HCT116 (cell line): Measurements from ENCODE around the gene LSM4. TPM values are rescaled to one million over a fixed set of nuclear protein-coding genes. Genes with fewer than 3 reads are reported as not detected.

Experiments used
- ATAC-seq: fragments of 200-7000 bp; cut with Tn5 transposase; 2 replicates; pipeline ENCODE4 v1.9.1; 2020; ENCODE audit warnings: mild to moderate bottlenecking, moderate library complexity
- BruUV-seq: library from RNA; stranded (reverse); fragments of 400-500 nt; replicated peaks from 2 replicates; lab custom pipeline; 2021; lab: Mats Ljungman, UMichigan
- CTCF ChIA-PET: fragments of 300-600 bp; sonication (Branson Sonifier 250); formaldehyde crosslinking; loops from one replicate; lab custom pipeline; 2021; ENCODE audit warnings: antibody characterized with exemption; lab: Charles Lee
- POLR2A ChIA-PET: fragments of 300-600, 350-600 bp; sonication (Branson Sonifier 250); formaldehyde crosslinking; loops from one replicate; lab custom pipeline; 2021; ENCODE audit warnings: antibody characterized with exemption; lab: Charles Lee
- RAD21 ChIA-PET, 2 experiments: fragments of 300-600 bp; sonication (Branson Sonifier 250); formaldehyde crosslinking; loops; one replicate each; lab custom pipeline; 2023; ENCODE audit warnings: low total read pairs in 2 of 2; ENCODE audit not compliant: uncharacterized antibody in 2 of 2, unreplicated experiment in 2 of 2, low non-redundant PET in 1 of 2; lab: Charles Lee
- DNase-seq: peaks from one replicate; pipeline ENCODE4 v3.0.0-alpha.2; 2010; ENCODE audit warnings: low read depth, low spot score
- H2AFZ ChIP-seq: fragments of 200-600 bp; shearing (Covaris generic), sonication (generic); 2 replicates; pipeline ENCODE4 v1.6.1; 2017; ENCODE audit warnings: low read depth, mixed run types, mixed read lengths, antibody characterized with exemption, low read length; ENCODE audit not compliant: poor library complexity, severe bottlenecking
- H3K27ac ChIP-seq: 2 replicates; pipeline ENCODE4 v1.5.1; 2012; ENCODE audit warnings: low read depth, low read length
- H3K27me3 ChIP-seq: fragments of 200-600 bp; sonication (generic); 2 replicates; pipeline ENCODE4 v1.6.1; 2016; ENCODE audit warnings: mixed run types, low read length, mixed read lengths; ENCODE audit not compliant: insufficient read depth
- H3K36me3 ChIP-seq, 2 experiments: fragments of 200-500 bp in 1 of 2; fragments of 200-600 bp in 1 of 2; sonication (Bioruptor generic) in 1 of 2; sonication (generic) in 1 of 2; 2 replicates each; pipeline versions ENCODE4 v1.5.1 to v1.6.1; 2014 to 2016; ENCODE audit warnings: low read length in 2 of 2, inconsistent platforms in 1 of 2, mixed read lengths in 1 of 2, mixed run types in 1 of 2; ENCODE audit not compliant: insufficient read depth in 2 of 2, control insufficient read depth in 1 of 2
- H3K4me1 ChIP-seq, 2 experiments: fragments of 200-600 bp in 1 of 2; sonication (generic) in 1 of 2; 2 replicates each; pipeline versions ENCODE4 v1.5.1 to v1.6.1; 2012 to 2017; ENCODE audit warnings: low read length in 2 of 2, inconsistent platforms in 1 of 2, mild to moderate bottlenecking in 1 of 2, mixed read lengths in 1 of 2, mixed run types in 1 of 2, moderate library complexity in 1 of 2; ENCODE audit not compliant: insufficient read depth in 2 of 2, control insufficient read depth in 1 of 2
- H3K4me2 ChIP-seq: fragments of 200-600 bp; sonication (generic); 2 replicates; pipeline ENCODE4 v1.6.1; 2017; ENCODE audit warnings: mixed run types, low read length, mixed read lengths
- H3K4me3 ChIP-seq, 2 experiments: fragments of 200-600 bp in 1 of 2; sonication (generic) in 1 of 2; replicated peaks in 1 of 2; 2 replicates each; pipeline ENCODE4 v1.5.1; 2011 to 2016; ENCODE audit warnings: low read length in 2 of 2, control low read depth in 1 of 2, low read depth in 1 of 2, mild to moderate bottlenecking in 1 of 2, mixed read lengths in 1 of 2, mixed run types in 1 of 2
- H3K79me2 ChIP-seq: fragments of 200-600 bp; sonication (generic); 2 replicates; pipeline ENCODE4 v1.6.1; 2017; ENCODE audit warnings: mild to moderate bottlenecking, mixed run types, low read length, moderate library complexity, mixed read lengths; ENCODE audit not compliant: insufficient read depth
- H3K9ac ChIP-seq: fragments of 200-600 bp; sonication (generic); 2 replicates; pipeline ENCODE4 v1.6.1; 2016; ENCODE audit warnings: low read length, mixed read lengths
- H3K9me2 ChIP-seq: fragments of 200-600 bp; sonication (generic), shearing (Covaris generic); 2 replicates; pipeline ENCODE4 v1.6.1; 2017; ENCODE audit warnings: mixed run types, mild to moderate bottlenecking, moderate library complexity; ENCODE audit not compliant: insufficient read depth
- H3K9me3 ChIP-seq, 2 experiments: fragments of 200-500 bp in 1 of 2; fragments of 200-600 bp in 1 of 2; sonication (Bioruptor generic) in 1 of 2; sonication (generic) in 1 of 2; 2 replicates each; pipeline ENCODE4 v1.6.1; 2014 to 2017; ENCODE audit warnings: low read length in 2 of 2, mixed read lengths in 2 of 2, inconsistent platforms in 1 of 2, low read depth in 1 of 2, mild to moderate bottlenecking in 1 of 2, mixed run types in 1 of 2, moderate library complexity in 1 of 2; ENCODE audit not compliant: control insufficient read depth in 1 of 2, insufficient read depth in 1 of 2
- H4K20me1 ChIP-seq: fragments of 200-600 bp; sonication (generic), shearing (Covaris generic); 2 replicates; pipeline ENCODE4 v1.6.1; 2017; ENCODE audit warnings: mixed run types, mild to moderate bottlenecking, moderate library complexity; ENCODE audit not compliant: insufficient read depth
- ATF3 ChIP-seq: IDR thresholded peaks from 2 replicates; pipeline ENCODE4 v1.6.1; 2012
- CBX3 ChIP-seq: IDR thresholded peaks from 2 replicates; pipeline ENCODE4 v1.6.1; 2012; ENCODE audit warnings: low read depth
- CEBPB ChIP-seq: IDR thresholded peaks from 2 replicates; pipeline ENCODE4 v1.6.1; 2012; ENCODE audit warnings: low read depth
- CTCF ChIP-seq, 3 experiments: fragments of 200-600 bp in 1 of 3; sonication (generic) in 1 of 3; IDR thresholded peaks in 2 of 3; conservative IDR thresholded peaks in 1 of 3; 2 replicates each; pipeline ENCODE4 v1.5.1; 2012 to 2017; ENCODE audit warnings: low read depth in 2 of 3, low read length in 2 of 3, antibody characterized with exemption in 1 of 3, borderline replicate concordance in 1 of 3, control low read depth in 1 of 3, mild to moderate bottlenecking in 1 of 3, mixed read lengths in 1 of 3, mixed run types in 1 of 3, moderate library complexity in 1 of 3; ENCODE audit not compliant: insufficient read depth in 1 of 3
- EGR1 ChIP-seq: IDR thresholded peaks from 2 replicates; pipeline ENCODE4 v1.6.1; 2012; ENCODE audit warnings: low read depth
- ELF1 ChIP-seq: IDR thresholded peaks from 2 replicates; pipeline ENCODE4 v1.6.1; 2012; ENCODE audit warnings: low read depth, borderline replicate concordance
- EZH2 ChIP-seq: fragments of 200-600 bp; sonication (generic); IDR thresholded peaks from 2 replicates; pipeline ENCODE4 v1.6.1; 2017; ENCODE audit warnings: antibody characterized with exemption, mixed run types
- EZH2phosphoT487 ChIP-seq: fragments of 200-600 bp; IDR thresholded peaks from 2 replicates; pipeline ENCODE4 v1.6.1; 2018; ENCODE audit warnings: antibody characterized with exemption, borderline replicate concordance
- FOSL1 ChIP-seq: IDR thresholded peaks from 2 replicates; pipeline ENCODE4 v1.6.1; 2012; ENCODE audit warnings: low read depth
- MAX ChIP-seq: IDR thresholded peaks from 2 replicates; pipeline ENCODE4 v1.6.1; 2012
- POLR2A ChIP-seq: IDR thresholded peaks from 2 replicates; pipeline ENCODE4 v1.7.0; 2011; ENCODE audit warnings: borderline replicate concordance; ENCODE audit not compliant: insufficient read depth, insufficient read length; ENCODE audit errors: extremely low read depth
- POLR2AphosphoS5 ChIP-seq: IDR thresholded peaks from 2 replicates; pipeline ENCODE4 v1.6.1; 2011; ENCODE audit warnings: mild to moderate bottlenecking, low read depth, low read length, moderate library complexity
- RAD21 ChIP-seq: IDR thresholded peaks from 2 replicates; pipeline ENCODE4 v1.6.1; 2012; ENCODE audit warnings: low read depth, mild to moderate bottlenecking
- REST ChIP-seq: IDR thresholded peaks from 2 replicates; pipeline ENCODE4 v1.6.1; 2012; ENCODE audit warnings: low read depth
- SIN3A ChIP-seq: IDR thresholded peaks from 2 replicates; pipeline ENCODE4 v1.6.1; 2012; ENCODE audit warnings: low read depth
- SRF ChIP-seq: IDR thresholded peaks from 2 replicates; pipeline ENCODE4 v1.6.1; 2012; ENCODE audit warnings: low read depth
- TCF7L2 ChIP-seq: IDR thresholded peaks from 2 replicates; pipeline ENCODE4 v1.7.0; 2011; ENCODE audit warnings: borderline replicate concordance, inconsistent platforms; ENCODE audit not compliant: insufficient read depth, insufficient read length; ENCODE audit errors: extremely low read depth
- YY1 ChIP-seq: IDR thresholded peaks from 2 replicates; pipeline ENCODE4 v1.6.1; 2011; ENCODE audit warnings: low read length, low read depth, moderate library complexity, mild to moderate bottlenecking; ENCODE audit not compliant: insufficient replicate concordance; ENCODE audit errors: extremely low read depth
- ZBTB33 ChIP-seq: IDR thresholded peaks from 2 replicates; pipeline ENCODE4 v1.6.1; 2011; ENCODE audit warnings: mild to moderate bottlenecking, low read length, moderate library complexity; ENCODE audit not compliant: insufficient replicate concordance; ENCODE audit errors: extremely low read depth
- intact Hi-C: fragments of 100-400 bp; cut with micrococcal nuclease; formaldehyde crosslinking; loops from 2 replicates; pipeline ENCODE4 v1.10.0; 2022
- total RNA-seq: library from RNA; stranded (reverse); gene quantifications from one replicate; pipeline ENCODE4 v1.2.1, GENCODE V29; 2021; ENCODE audit not compliant: unreplicated experiment

Gene LSM4
- total RNA-seq, 1 experiment from 2014 or later: 400 TPM

- Histone ChIP-seq H4K20me1 (no peaks in the 10 kb centered on the region), H3K79me2 (peaks cover 43% of the 10 kb centered on the region), H3K9ac (no peak overlapping the region), H3K9me2 (no peaks in the 10 kb centered on the region), H3K4me2 (no peak overlapping the region), H3K27ac (peak overlapping the region; percentile 26; the same call in 1 of the 2 replicates), H3K4me1 (no peaks in the 10 kb centered on the region; a peak in 1 of 4 replicates), H3K4me3 (no peak overlapping the region), H3K36me3 (peaks cover 20 to 63% of the 10 kb centered on the region in 2 experiments), H3K9me3 (no peaks in the 10 kb centered on the region), H3K27me3 (no peaks in the 10 kb centered on the region), H2AFZ (no peak overlapping the region)
- DNase-seq (no peak), ATAC-seq (no peak)
- CTCF ChIA-PET: no interaction called here
- TF ChIP-seq EZH2: no peak
- no peak for TF ChIP-seq RAD21
- no peak for TF ChIP-seq EZH2phosphoT487
- TF ChIP-seq ZBTB33: no peak
- TF ChIP-seq CTCF (IDR thresholded peaks at IDR 0.05 in 2 of 3, conservative IDR thresholded peaks at IDR 0.05 in 1 of 3; ENCODE audit: borderline replicate concordance in 1 of 3, insufficient read depth in 1 of 3, low read depth in 2 of 3, low read length in 2 of 3): no peak
- TF ChIP-seq POLR2AphosphoS5: no peak
- no peak for TF ChIP-seq REST
- TF ChIP-seq ATF3: no peak
- no peak for TF ChIP-seq SIN3A
- no peak for TF ChIP-seq SRF
- no peak for TF ChIP-seq POLR2A
- no peak for TF ChIP-seq EGR1
- TF ChIP-seq CEBPB: no peak
- no peak for TF ChIP-seq CBX3
- no peak for TF ChIP-seq ELF1
- TF ChIP-seq FOSL1: no peak
- TF ChIP-seq MAX: no peak
- no peak for TF ChIP-seq TCF7L2
- TF ChIP-seq YY1: no peak
- intact Hi-C loops: no loop called here
- RAD21 ChIA-PET: no interaction called here
- BruUV-seq: no TSS peak
- POLR2A ChIA-PET: no interaction called here
Measured at GRCh38 chr19:18311502-18312091, 11.3 kb downstream of the LSM4 start.
